GM18505 (cell line): ENCODE data around the gene IFFO2.
A peak's percentile ranks its signal among the peaks of the same experiment; 100 is the strongest.
"Not testable (repeated sequence)": the region's sequence is repeated elsewhere in the genome, so short reads cannot be mapped to it uniquely, and the experiment has no call there.

Source experiments
- ATAC-seq: cut with Tn5 transposase; IDR thresholded peaks from one replicate; pipeline ENCODE4 v1.9.1; 2021; ENCODE audit not compliant: unreplicated experiment
- POLR2A ChIP-seq: IDR thresholded peaks from 4 replicates; pipeline ENCODE4 v1.6.1; 2011; ENCODE audit warnings: borderline replicate concordance; ENCODE audit not compliant: insufficient read depth, insufficient read length; ENCODE audit errors: extremely low read depth

The IFFO2 gene

DNA sequence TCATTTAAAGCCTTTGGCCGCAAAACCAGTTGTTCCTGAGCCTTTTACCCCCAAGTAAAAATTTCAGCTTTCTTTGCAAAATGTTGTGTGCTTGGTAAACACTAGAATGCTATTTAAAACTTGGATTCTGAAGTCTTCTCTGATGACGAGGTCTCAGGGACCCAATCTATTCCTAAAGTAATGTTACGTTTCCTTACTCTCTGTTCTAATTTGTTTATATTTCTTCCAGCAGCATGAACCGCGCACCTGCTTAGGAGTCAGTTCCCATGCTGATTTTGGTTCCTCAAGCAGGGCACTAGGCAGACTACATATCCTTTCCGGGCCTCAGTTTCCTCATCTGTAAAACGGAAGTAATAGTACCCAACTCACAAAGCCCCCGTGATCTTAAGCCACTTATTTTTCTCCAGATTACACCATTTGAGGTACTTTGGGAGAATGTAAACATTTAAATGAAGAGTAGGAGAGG is 53.2 kb downstream of the IFFO2 start:
- no peak for TF ChIP-seq POLR2A
- no peak for ATAC-seq

DNA sequence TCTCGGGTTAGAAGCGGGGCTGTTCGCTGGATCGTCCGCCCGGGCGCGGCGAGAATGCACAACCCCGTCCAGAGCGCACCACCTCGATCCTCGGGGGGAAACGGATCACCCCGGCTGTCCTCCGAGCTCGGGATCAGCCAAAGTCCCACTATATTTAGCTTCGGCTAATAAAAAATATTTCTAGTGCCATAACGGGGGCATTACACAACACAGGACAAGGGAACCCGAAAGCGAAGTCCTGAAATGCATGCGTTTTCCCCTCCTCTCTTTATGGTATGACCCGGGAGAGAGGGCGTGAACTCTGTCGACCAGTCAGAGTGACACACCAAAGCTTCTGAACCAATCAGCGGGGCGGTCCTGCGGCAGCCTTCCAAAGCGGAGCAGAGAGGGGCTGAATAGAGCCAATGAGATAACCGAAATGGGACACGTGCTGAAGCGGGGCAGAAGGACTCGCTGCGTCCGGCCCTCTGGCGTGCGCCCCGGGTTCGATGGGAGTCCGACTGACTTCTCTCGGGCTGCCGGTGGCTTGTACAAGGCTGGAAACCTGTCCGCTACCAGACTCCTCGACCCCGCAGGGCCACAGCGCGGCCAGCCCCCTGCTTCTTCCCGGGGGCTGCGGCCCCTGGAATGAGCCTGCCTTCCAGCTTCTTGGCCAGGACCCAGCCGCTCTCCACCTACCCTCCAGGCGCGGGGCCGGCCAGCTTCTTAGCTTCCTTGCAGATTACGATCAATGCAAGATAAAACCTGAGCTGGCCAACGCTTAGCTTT is 53.8 kb downstream of the IFFO2 start, which contains the start of gene ALDH4A1:
TSS of gene ALDH4A1 (minus strand) at position 33 of the 768 bp plus-strand sequence. CDS start at position 1, 32 bp downstream.
- peak; percentile 94 for ATAC-seq
- peak; percentile 81 for TF ChIP-seq POLR2A

DNA sequence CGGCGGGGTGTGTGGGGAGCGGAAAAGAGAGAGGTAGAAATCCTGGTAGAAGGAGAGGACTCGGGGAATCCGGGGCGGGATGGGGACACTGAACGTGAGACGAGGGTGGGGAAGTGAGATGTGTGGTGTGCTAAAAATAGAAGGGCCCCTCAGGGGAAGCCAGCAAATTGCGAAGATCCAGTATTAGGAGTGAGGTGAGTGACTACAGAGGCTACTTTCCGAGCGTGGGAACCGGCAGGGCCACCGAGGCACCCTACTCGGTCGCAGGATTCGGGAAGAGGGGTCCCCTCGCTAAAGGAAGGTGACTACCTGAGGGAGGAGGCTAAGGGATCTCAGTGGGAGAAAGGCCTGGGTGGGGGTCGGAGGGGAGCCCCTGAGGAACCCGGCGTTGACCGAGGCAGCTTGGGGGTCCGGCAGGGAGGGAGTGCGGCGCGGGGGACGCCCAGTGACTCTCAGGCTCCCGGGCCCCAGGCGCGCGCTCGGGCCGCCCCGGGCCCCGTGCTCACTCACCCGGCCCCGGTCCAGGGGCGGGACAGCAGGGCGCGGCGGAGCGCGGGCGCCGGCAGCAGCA is 54.4 kb downstream of the IFFO2 start:
- peak; percentile 1 for ATAC-seq
- TF ChIP-seq POLR2A, result no peak

DNA sequence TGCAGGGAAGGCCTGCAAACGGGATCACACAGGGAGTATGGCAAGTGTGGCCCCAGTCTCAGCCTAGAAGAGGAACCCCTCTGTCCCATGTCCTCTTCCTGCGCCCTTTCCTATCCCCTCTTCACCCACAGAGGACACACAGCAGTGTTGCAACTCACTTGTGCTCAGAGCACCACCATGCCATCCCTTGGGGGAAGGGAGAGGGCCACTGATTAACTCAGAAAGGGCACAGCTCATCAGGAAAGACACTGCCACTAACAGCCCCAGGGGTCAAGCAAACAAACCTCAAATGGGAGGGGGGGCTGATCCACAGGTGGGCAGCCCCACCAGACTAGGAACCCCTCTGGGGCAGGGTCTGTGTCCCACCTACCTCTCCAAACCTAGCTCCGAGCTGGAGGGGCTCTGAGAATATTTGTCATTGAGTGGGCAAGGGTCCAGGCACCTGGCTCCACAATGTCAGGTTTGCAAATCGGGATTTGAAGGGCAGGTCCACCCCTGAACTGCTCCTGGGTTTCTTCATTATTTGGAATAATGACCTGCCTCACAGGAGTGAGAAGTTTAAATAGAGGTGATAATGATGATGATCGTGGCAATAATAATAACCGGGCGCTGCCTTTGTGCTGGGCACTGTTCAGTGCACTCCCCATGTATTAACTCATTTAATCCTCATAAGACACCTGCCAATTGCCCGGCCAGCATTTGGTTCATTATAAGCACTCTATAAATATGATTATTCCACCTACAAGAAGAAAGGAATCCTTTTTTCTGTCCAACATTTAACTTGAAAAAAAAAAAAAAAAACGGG is 55.1 kb downstream of the IFFO2 start:
- no peak for ATAC-seq
- no peak for TF ChIP-seq POLR2A

DNA sequence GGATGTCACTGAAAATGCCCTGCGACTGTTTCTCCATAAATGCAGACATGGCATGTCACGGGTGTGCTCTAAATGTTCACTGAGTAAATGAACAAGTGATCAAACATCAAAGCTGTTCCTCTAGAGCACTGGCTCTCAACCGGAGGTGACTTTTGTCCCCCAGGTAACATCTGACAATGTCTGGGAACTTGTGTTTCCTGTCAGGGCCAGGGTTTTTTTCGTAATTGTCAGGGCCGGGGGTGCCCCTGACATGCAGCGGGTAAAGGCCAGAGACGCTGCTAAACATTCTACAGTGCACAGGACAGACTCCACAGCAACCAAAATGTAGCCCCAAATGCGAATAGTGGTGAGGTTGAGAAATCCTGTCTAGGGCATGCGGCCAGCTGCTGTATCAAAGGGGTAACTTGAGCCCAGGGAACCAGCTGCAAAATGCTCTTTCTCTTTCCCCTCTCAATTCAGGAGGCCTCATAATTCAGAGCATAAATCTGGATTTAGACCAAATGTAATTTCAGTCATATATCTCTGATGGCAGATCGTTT is 56.1 kb downstream of the IFFO2 start:
- ATAC-seq, result no peak
- TF ChIP-seq POLR2A, result no peak

DNA sequence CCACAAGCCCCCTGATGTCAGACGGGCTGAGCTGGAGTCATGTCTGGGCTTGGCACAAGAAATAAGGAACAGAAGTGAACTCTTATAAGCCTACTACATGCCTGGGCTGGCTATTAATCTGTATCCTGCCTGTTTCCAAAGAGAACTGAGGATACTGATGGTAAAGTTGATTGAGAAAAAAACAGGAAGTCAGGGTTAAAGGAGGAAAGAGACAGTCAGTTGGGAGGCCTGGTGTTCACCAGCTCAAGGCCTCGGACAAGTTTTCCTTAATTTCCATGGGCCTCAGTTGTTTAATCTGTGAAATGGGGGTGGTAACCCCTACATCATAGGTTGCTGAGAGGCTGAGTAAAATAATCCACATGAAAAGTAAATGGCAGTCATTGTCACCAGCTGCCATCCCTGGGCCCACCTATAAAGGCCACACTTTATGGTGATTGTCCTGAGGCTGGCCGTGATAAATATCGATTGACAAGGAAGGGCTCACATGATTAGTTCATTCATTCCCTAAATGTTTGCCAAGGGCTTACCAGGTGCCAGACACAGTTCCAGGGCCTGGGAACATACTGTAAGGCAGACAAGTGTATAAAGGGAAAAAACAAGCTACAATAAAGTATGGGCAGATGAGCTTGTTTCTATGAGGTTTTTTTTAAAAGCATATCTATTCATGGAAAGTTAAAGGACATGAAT is 57.0 kb downstream of the IFFO2 start:
- no peak for TF ChIP-seq POLR2A
- ATAC-seq, result no peak

DNA sequence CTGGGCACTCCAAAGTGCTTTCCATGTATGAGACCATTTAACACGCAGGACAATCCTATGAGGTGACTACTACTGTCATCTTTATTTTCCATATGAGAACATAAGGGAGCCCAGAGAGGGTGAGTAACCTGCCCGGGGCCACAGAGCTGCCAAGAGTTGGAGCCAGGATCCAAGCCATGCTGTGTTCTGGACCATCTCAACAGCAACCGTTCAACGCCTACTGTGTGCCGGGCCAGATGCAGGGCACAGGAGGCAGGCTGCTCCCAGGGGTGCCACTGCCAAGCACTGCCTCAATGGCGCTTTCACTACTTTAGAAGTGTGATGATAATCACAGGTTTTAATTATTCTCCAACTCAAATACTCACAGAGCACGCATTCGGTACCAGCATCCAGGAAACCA is 57.9 kb downstream of the IFFO2 start:
- no peak for ATAC-seq
- TF ChIP-seq POLR2A, result no peak

DNA sequence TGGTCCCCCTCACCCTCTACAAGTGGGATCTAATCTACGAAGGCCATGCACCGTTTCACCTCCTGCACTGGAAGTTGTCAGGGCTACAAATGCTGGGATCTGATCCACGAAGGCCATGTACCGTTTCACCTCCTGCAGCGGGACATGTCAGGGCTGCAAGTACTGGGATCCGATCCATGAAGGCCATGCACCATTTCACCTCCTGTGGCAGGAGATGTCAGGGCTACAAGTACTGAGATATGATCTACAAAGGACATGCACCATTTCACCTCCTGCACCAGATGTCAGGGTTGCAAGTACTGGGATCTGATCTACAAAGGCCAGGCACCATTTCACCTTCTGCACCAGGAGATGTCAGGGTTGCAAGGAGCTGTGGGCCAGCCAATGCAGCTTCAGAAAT is 61.2 kb downstream of the IFFO2 start:
- no peak for TF ChIP-seq POLR2A
- no peak for ATAC-seq

DNA sequence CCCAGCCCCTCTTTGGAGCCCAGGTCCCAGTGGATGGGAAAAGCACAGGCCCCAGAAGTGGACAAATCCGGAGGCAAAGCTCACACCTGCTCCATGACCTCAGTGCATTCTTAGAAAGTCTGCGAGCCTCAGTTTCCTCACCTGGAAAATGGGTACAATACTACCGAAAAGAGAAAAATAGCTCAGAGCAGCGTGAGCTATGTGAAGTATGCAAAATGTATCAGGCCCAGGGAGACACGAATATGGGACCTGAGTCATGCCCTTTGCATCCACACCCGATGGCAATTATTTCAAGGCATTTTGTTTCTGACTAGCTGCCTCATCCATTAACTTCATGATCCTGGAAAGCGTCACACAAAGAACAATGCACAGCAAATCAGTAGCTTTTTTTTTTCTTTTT is 63.4 kb downstream of the IFFO2 start:
- ATAC-seq, result no peak
- TF ChIP-seq POLR2A, result no peak

DNA sequence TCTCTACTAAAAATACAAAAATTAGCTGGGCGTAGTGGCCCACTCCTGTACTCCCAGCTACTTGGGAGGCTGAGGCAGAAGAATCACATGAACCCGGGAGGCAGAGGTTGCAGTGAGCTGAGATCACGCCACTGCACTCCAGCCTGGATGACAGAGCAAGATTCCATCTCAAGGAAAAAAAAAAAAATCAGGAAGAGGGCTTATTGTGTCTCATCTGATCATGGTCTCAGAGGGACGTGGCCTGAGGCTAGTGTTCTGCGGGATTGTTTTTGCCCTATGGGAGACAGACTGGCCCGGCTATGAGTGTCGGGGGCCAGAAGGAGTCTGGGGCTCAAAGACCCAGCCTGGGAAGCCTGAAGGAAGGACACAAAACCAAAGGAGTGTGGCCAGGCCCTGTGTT is 64.6 kb downstream of the IFFO2 start:
- ATAC-seq, result not testable (repeated sequence)

DNA sequence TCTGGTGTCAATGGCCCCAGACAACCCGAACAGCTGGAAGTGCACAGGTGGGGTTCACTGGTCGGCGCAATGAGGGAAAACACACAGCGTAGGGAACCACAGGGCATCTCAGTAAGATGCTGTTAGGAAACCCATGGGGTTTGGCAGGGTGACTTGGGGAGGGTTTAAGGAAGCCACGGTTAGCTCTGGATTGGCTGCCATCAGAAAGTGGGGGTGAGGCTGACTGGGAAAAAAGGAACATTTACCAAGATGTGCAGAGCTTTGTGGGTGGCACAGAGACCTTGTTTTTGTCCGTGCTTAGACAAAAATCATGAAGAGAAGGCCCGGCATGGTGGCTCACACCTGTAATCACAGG is 65.1 kb downstream of the IFFO2 start:
- TF ChIP-seq POLR2A, result no peak
- no peak for ATAC-seq

DNA sequence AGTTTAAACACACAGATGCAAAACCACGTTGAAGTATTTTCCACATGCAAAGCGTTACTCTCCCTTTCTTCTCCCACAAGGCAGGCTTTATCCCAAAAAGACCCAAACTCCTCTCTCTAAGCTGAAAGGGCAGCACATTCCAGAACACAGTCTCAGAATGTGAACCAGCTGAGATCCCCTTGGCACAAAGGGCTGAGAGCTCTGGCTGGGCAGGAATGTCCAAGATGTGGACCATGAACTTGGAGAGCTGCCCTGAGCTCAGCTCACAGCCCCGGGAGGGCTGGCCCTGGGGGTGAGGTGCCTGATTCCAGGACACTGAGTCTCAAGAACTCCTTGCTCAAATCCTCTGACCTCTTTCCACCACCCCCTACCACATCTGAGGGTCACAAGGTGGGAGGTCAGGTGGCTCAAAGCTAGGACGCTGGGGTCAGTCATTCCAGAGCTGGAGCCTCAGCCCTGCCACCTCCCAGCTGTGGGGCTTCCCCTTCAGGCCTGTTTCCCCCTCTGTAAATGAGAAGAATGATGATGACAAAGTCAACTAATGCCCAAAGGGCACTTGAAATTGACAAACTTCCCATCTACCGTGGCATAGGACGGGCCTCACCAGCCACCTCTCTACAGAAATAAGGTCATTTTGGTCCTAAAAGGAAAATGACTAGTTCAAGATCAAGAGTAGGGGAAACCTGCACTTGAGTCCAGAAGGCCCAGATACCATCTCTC is 65.6 kb downstream of the IFFO2 start:
- TF ChIP-seq POLR2A, result no peak
- no peak for ATAC-seq
